ENCODE measurements around the gene GFPT1. TPM values are rescaled to one million over a fixed set of nuclear protein-coding genes. Genes with fewer than 3 reads are reported as not detected.

GFPT1 gene
- polyA plus RNA-seq, 1 donor (not counting 4 experiments of a cell fraction or from before 2014, with no cell fraction given): 12.9 TPM

DNA sequence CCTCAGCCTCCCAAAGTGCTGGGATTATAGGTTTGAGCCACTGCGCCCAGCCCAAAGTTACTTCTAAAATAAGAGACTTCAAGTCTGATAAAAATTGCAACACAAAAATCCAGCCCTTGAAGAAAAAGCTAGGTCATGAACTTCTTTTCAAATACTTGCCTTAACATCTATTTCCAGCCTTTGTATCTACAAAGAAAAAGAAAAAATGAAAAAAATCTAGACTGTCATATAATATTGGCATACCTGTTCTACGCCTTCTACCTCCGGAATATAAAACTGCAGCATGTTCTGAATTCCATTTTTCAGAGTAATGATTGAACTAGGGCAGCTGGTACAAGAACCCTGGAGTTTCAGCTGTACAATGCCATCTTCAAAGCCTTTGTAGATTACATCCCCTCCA lies 13.1 kb upstream of the GFPT1 start:
- no peaks in the 10 kb centered on the region for H4K20me1 ChIP-seq (ENCODE audit: control insufficient read depth, extremely low read depth, insufficient read depth, low read length)
- DNase-seq (ENCODE audit: low read depth, low spot score): no peak
- peaks cover 0 to 10% of the 10 kb centered on the region in 2 experiments for H3K36me3 ChIP-seq (ENCODE audit: control insufficient read depth in 2 of 2, extremely low read depth in 1 of 2, insufficient read depth in 2 of 2, low read length in 2 of 2)
- dilution Hi-C loops (cut with MboI; ENCODE audit: extremely low pct_ligation_motif_present, low sequenced_read_pairs): no loop called here
- no peaks in the 10 kb centered on the region for H3K27me3 ChIP-seq (ENCODE audit: control insufficient read depth, extremely low read depth, insufficient read depth, low read length)
- no peaks in the 10 kb centered on the region for H3K79me2 ChIP-seq (ENCODE audit: control insufficient read depth, insufficient read depth, low read length)
- TF ChIP-seq, protein P1, sequence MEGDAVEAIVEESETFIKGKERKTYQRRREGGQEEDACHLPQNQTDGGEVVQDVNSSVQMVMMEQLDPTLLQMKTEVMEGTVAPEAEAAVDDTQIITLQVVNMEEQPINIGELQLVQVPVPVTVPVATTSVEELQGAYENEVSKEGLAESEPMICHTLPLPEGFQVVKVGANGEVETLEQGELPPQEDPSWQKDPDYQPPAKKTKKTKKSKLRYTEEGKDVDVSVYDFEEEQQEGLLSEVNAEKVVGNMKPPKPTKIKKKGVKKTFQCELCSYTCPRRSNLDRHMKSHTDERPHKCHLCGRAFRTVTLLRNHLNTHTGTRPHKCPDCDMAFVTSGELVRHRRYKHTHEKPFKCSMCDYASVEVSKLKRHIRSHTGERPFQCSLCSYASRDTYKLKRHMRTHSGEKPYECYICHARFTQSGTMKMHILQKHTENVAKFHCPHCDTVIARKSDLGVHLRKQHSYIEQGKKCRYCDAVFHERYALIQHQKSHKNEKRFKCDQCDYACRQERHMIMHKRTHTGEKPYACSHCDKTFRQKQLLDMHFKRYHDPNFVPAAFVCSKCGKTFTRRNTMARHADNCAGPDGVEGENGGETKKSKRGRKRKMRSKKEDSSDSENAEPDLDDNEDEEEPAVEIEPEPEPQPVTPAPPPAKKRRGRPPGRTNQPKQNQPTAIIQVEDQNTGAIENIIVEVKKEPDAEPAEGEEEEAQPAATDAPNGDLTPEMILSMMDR (optimal IDR thresholded peaks at IDR 0.05 in 1 of 3, IDR thresholded peaks at IDR 0.05 in 1 of 3, conservative IDR thresholded peaks at IDR 0.05 in 1 of 3; ENCODE audit: extremely low read depth in 1 of 3, insufficient read depth in 2 of 3, low read length in 3 of 3): no peak
- TF ChIP-seq EZH2 (IDR thresholded peaks at IDR 0.05; ENCODE audit: low read length): no peak
- no peak for FAIRE-seq
- no peak overlapping the region for H3K4me2 ChIP-seq (ENCODE audit: control insufficient read depth, extremely low read depth, insufficient read depth, low read depth, low read length)
- no peaks in the 10 kb centered on the region for H3K4me1 ChIP-seq (ENCODE audit: control insufficient read depth, extremely low read depth, insufficient read depth, low read length)
- H2AFZ ChIP-seq (ENCODE audit: control insufficient read depth, low read length): no peak overlapping the region
- H3K9ac ChIP-seq (ENCODE audit: control insufficient read depth, extremely low read depth, insufficient read depth, low read length): no peak overlapping the region
- H3K9me3 ChIP-seq (ENCODE audit: control insufficient read depth, low read depth, low read length): no peaks in the 10 kb centered on the region
- H3K9me1 ChIP-seq (ENCODE audit: control insufficient read depth, extremely low read depth, insufficient read depth, low read length): no peaks in the 10 kb centered on the region
- H3K4me3 ChIP-seq (ENCODE audit: control insufficient read depth in 2 of 3, extremely low read depth in 1 of 3, insufficient read depth in 2 of 3, low read depth in 1 of 3, low read length in 3 of 3): no peak overlapping the region
- no peak overlapping the region for H3K27ac ChIP-seq (ENCODE audit: control insufficient read depth, insufficient read depth, low read length)

DNA sequence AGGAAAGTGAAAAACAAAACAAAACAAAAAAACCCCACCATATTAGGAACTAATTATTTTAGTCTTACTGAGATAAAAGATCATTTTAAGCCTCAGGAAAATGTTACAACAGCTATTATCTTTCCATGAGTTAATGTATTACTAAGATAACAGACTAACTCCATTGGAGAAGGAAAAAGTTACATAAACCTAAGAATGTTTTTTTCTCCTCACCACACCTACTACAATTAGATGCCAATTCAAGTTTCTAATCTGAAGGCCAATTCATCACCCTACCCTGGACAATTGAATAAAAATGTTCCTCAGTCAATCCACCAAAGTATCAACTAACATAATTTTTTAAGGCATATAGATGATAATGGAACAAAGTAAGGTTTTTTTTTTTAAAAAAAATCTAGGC lies 10.2 kb upstream of the GFPT1 start:
- Histone ChIP-seq H3K4me2 (ENCODE audit: control insufficient read depth, extremely low read depth, insufficient read depth, low read depth, low read length) (no peak overlapping the region), H3K4me3 (ENCODE audit: control insufficient read depth in 2 of 3, extremely low read depth in 1 of 3, insufficient read depth in 2 of 3, low read depth in 1 of 3, low read length in 3 of 3) (no peak overlapping the region), H3K4me1 (ENCODE audit: control insufficient read depth, extremely low read depth, insufficient read depth, low read length) (no peaks in the 10 kb centered on the region), H3K27me3 (ENCODE audit: control insufficient read depth, extremely low read depth, insufficient read depth, low read length) (no peaks in the 10 kb centered on the region), H3K9me1 (ENCODE audit: control insufficient read depth, extremely low read depth, insufficient read depth, low read length) (no peaks in the 10 kb centered on the region), H2AFZ (ENCODE audit: control insufficient read depth, low read length) (no peak overlapping the region), H3K79me2 (ENCODE audit: control insufficient read depth, insufficient read depth, low read length) (no peaks in the 10 kb centered on the region), H3K36me3 (ENCODE audit: control insufficient read depth in 2 of 2, extremely low read depth in 1 of 2, insufficient read depth in 2 of 2, low read length in 2 of 2) (peaks cover 0 to 6% of the 10 kb centered on the region in 2 experiments), H3K9me3 (ENCODE audit: control insufficient read depth, low read depth, low read length) (no peaks in the 10 kb centered on the region), H3K9ac (ENCODE audit: control insufficient read depth, extremely low read depth, insufficient read depth, low read length) (no peak overlapping the region), H4K20me1 (ENCODE audit: control insufficient read depth, extremely low read depth, insufficient read depth, low read length) (no peaks in the 10 kb centered on the region), H3K27ac (ENCODE audit: control insufficient read depth, insufficient read depth, low read length) (no peak overlapping the region)
- DNase-seq (ENCODE audit: low read depth, low spot score): no peak
- dilution Hi-C loops (cut with MboI; ENCODE audit: extremely low pct_ligation_motif_present, low sequenced_read_pairs): no loop called here
- no peak for TF ChIP-seq EZH2 (IDR thresholded peaks at IDR 0.05; ENCODE audit: low read length)
- TF ChIP-seq, protein P1 (optimal IDR thresholded peaks at IDR 0.05 in 1 of 3, IDR thresholded peaks at IDR 0.05 in 1 of 3, conservative IDR thresholded peaks at IDR 0.05 in 1 of 3; ENCODE audit: extremely low read depth in 1 of 3, insufficient read depth in 2 of 3, low read length in 3 of 3): no peak
- FAIRE-seq: no peak

Measured in keratinocyte (primary cell).